ENCODE data around the gene GPC5. TPM values are rescaled to one million over a fixed set of nuclear protein-coding genes. Genes with fewer than 3 reads are reported as not detected.
A peak's percentile ranks its signal among the peaks of the same experiment; 100 is the strongest.
"Not testable (repeated sequence)": the region's sequence is repeated elsewhere in the genome, so short reads cannot be mapped to it uniquely, and the experiment has no call there.

GPC5 gene
- total RNA-seq, 1 donor from 2014 or later, result 10.2 TPM

- Mint-ChIP-seq H3K36me3 (ENCODE audit: unreplicated experiment) (no peaks in the 10 kb centered on the region), H3K9me3 (ENCODE audit: unreplicated experiment) (no peaks in the 10 kb centered on the region), H3K4me1 (ENCODE audit: low read depth, unreplicated experiment) (no peaks in the 10 kb centered on the region), H3K4me3 (ENCODE audit: unreplicated experiment) (no peak overlapping the region), H3K27me3 (ENCODE audit: unreplicated experiment) (no peaks in the 10 kb centered on the region), H3K27ac (ENCODE audit: unreplicated experiment) (no peak overlapping the region)
- no peak for DNase-seq
- TF ChIP-seq CTCF (IDR thresholded peaks at IDR 0.05; ENCODE audit: partially characterized antibody, unreplicated experiment), result no peak
These were observed 494.6 kb downstream of the GPC5 start for GRCh38 chr13:91893040-91893439.

GRCh38 chr13:91894316-91894715 lies 495.9 kb downstream of the GPC5 start:
- TF ChIP-seq CTCF (IDR thresholded peaks at IDR 0.05; ENCODE audit: partially characterized antibody, unreplicated experiment), result no peak
- no peaks in the 10 kb centered on the region for H3K27me3 Mint-ChIP-seq (ENCODE audit: unreplicated experiment)
- no peak for DNase-seq
- H3K9me3 Mint-ChIP-seq (ENCODE audit: unreplicated experiment), result no peaks in the 10 kb centered on the region
- no peaks in the 10 kb centered on the region for H3K36me3 Mint-ChIP-seq (ENCODE audit: unreplicated experiment)
- no peaks in the 10 kb centered on the region for H3K4me1 Mint-ChIP-seq (ENCODE audit: low read depth, unreplicated experiment)
- no peak overlapping the region for H3K27ac Mint-ChIP-seq (ENCODE audit: unreplicated experiment)
- no peak overlapping the region for H3K4me3 Mint-ChIP-seq (ENCODE audit: unreplicated experiment)

GRCh38 chr13:91896547-91896946 lies 498.1 kb downstream of the GPC5 start:
- no peak overlapping the region for H3K4me3 Mint-ChIP-seq (ENCODE audit: unreplicated experiment)
- H3K4me1 Mint-ChIP-seq (ENCODE audit: low read depth, unreplicated experiment), result peaks cover 1% of the 10 kb centered on the region
- no peak for DNase-seq
- H3K27me3 Mint-ChIP-seq (ENCODE audit: unreplicated experiment), result no peaks in the 10 kb centered on the region
- H3K9me3 Mint-ChIP-seq (ENCODE audit: unreplicated experiment), result no peaks in the 10 kb centered on the region
- TF ChIP-seq CTCF (IDR thresholded peaks at IDR 0.05; ENCODE audit: partially characterized antibody, unreplicated experiment), result no peak
- no peak overlapping the region for H3K27ac Mint-ChIP-seq (ENCODE audit: unreplicated experiment)
- no peaks in the 10 kb centered on the region for H3K36me3 Mint-ChIP-seq (ENCODE audit: unreplicated experiment)

GRCh38 chr13:91898986-91899385 lies 500.6 kb downstream of the GPC5 start:
- H3K9me3 Mint-ChIP-seq (ENCODE audit: unreplicated experiment); DNase-seq; H3K36me3 Mint-ChIP-seq (ENCODE audit: unreplicated experiment); H3K4me3 Mint-ChIP-seq (ENCODE audit: unreplicated experiment); H3K27me3 Mint-ChIP-seq (ENCODE audit: unreplicated experiment); H3K27ac Mint-ChIP-seq (ENCODE audit: unreplicated experiment): not testable (repeated sequence)
- peaks cover 11% of the 10 kb centered on the region for H3K4me1 Mint-ChIP-seq (ENCODE audit: low read depth, unreplicated experiment)

GRCh38 chr13:91902291-91902690 lies 503.9 kb downstream of the GPC5 start:
- Mint-ChIP-seq H3K27me3 (ENCODE audit: unreplicated experiment) (no peaks in the 10 kb centered on the region), H3K36me3 (ENCODE audit: unreplicated experiment) (no peaks in the 10 kb centered on the region), H3K9me3 (ENCODE audit: unreplicated experiment) (peaks cover 5% of the 10 kb centered on the region), H3K4me1 (ENCODE audit: low read depth, unreplicated experiment) (peaks cover 20% of the 10 kb centered on the region), H3K27ac (ENCODE audit: unreplicated experiment) (peak overlapping the region; percentile 83), H3K4me3 (ENCODE audit: unreplicated experiment) (no peak overlapping the region)
- no peak for DNase-seq
- TF ChIP-seq CTCF (IDR thresholded peaks at IDR 0.05; ENCODE audit: partially characterized antibody, unreplicated experiment), result no peak

- H3K27me3 Mint-ChIP-seq (ENCODE audit: unreplicated experiment), result no peaks in the 10 kb centered on the region
- DNase-seq, result no peak
- peaks cover 20% of the 10 kb centered on the region for H3K4me1 Mint-ChIP-seq (ENCODE audit: low read depth, unreplicated experiment)
- H3K36me3 Mint-ChIP-seq (ENCODE audit: unreplicated experiment), result no peaks in the 10 kb centered on the region
- no peak for TF ChIP-seq CTCF (IDR thresholded peaks at IDR 0.05; ENCODE audit: partially characterized antibody, unreplicated experiment)
- H3K27ac Mint-ChIP-seq (ENCODE audit: unreplicated experiment), result no peak overlapping the region
- no peak overlapping the region for H3K4me3 Mint-ChIP-seq (ENCODE audit: unreplicated experiment)
- peaks cover 5% of the 10 kb centered on the region for H3K9me3 Mint-ChIP-seq (ENCODE audit: unreplicated experiment)
These were observed 505.6 kb downstream of the GPC5 start for GRCh38 chr13:91904005-91904404.

All from glutamatergic neuron (in vitro differentiated cells).